SK-N-SH (cell line): ENCODE data around the gene TCF25. TPM values are rescaled to one million over a fixed set of nuclear protein-coding genes. Genes with fewer than 3 reads are reported as not detected.

Experiments
- CTCF ChIA-PET: fragments of 300-600, 350-600 bp; formaldehyde crosslinking; extraction: SDS; loops from one replicate; lab custom pipeline; 2021; lab: Yijun Ruan, JAX
- POLR2A ChIA-PET: fragments of 350-600 bp; sonication (Branson Sonifier 250); formaldehyde crosslinking; extraction: SDS; loops from one replicate; lab custom pipeline; 2020; ENCODE audit warnings: antibody characterized with exemption, inconsistent platforms; lab: Yijun Ruan, JAX
- DNase-seq: peaks from one replicate; pipeline ENCODE4 v3.0.0; 2012
- H2AFZ ChIP-seq: fragments of 200-600 bp; sonication (generic); 2 replicates; pipeline ENCODE4 v1.8.1; 2016; ENCODE audit warnings: antibody characterized with exemption, mild to moderate bottlenecking, low read depth
- H3F3A ChIP-seq: fragments of 200-600 bp; sonication (generic); replicated peaks from 2 replicates; pipeline ENCODE3; 2016; ENCODE audit warnings: antibody characterized with exemption, mild to moderate bottlenecking; ENCODE audit not compliant: insufficient read depth
- H3K27ac ChIP-seq, 2 experiments: fragments of 200-500 bp in 1 of 2; fragments of 200-600 bp in 1 of 2; sonication (Bioruptor generic) in 1 of 2; sonication (generic), shearing (Covaris generic) in 1 of 2; 2 replicates each; pipeline versions ENCODE4 v1.5.1 to v1.6.1; 2014 to 2016; ENCODE audit warnings: low read depth in 2 of 2, inconsistent platforms in 1 of 2, low read length in 1 of 2, mild to moderate bottlenecking in 1 of 2, mixed read lengths in 1 of 2
- H3K27me3 ChIP-seq: fragments of 200-600 bp; sonication (generic), shearing (Covaris generic); 2 replicates; pipeline ENCODE4 v1.6.1; 2016; ENCODE audit warnings: mixed run types; ENCODE audit not compliant: insufficient read depth
- H3K36me3 ChIP-seq, 2 experiments: fragments of 200-500 bp in 1 of 2; fragments of 200-600 bp in 1 of 2; sonication (Bioruptor generic) in 1 of 2; sonication (generic) in 1 of 2; replicated peaks in 1 of 2; 2 replicates each; pipeline versions ENCODE3 to v1.5.1; 2014 to 2016; ENCODE audit warnings: low read length in 1 of 2, mild to moderate bottlenecking in 1 of 2; ENCODE audit not compliant: insufficient read depth in 2 of 2, control insufficient read depth in 1 of 2
- H3K4me1 ChIP-seq, 2 experiments: fragments of 200-500 bp in 1 of 2; fragments of 200-600 bp in 1 of 2; sonication (Bioruptor generic) in 1 of 2; sonication (generic), shearing (Covaris generic) in 1 of 2; 2 replicates each; pipeline versions ENCODE4 v1.5.1 to v1.6.1; 2014 to 2016; ENCODE audit warnings: low read depth in 1 of 2, low read length in 1 of 2, mixed run types in 1 of 2; ENCODE audit not compliant: insufficient read depth in 2 of 2, control insufficient read depth in 1 of 2
- H3K4me2 ChIP-seq: fragments of 200-600 bp; sonication (generic), shearing (Covaris generic); 2 replicates; pipeline ENCODE4 v1.6.1; 2017; ENCODE audit warnings: mixed run types
- H3K4me3 ChIP-seq, 2 experiments: fragments of 200-500 bp in 1 of 2; fragments of 200-600 bp in 1 of 2; sonication (Bioruptor generic) in 1 of 2; sonication (generic), shearing (Covaris generic) in 1 of 2; 2 replicates each; pipeline versions ENCODE4 v1.5.1 to v1.8.1; 2014 to 2016; ENCODE audit warnings: low read depth in 2 of 2, inconsistent platforms in 1 of 2, low read length in 1 of 2, mild to moderate bottlenecking in 1 of 2, mixed read lengths in 1 of 2, moderate library complexity in 1 of 2
- H3K79me2 ChIP-seq: fragments of 200-600 bp; sonication (generic); 2 replicates; pipeline ENCODE4 v1.8.1; 2017; ENCODE audit warnings: mild to moderate bottlenecking; ENCODE audit not compliant: insufficient read depth
- H3K9ac ChIP-seq: fragments of 200-600 bp; sonication (generic); 2 replicates; pipeline ENCODE4 v1.6.1; 2017; ENCODE audit warnings: mixed run types
- H3K9me2 ChIP-seq: fragments of 200-600 bp; sonication (generic); 2 replicates; pipeline ENCODE4 v1.6.1; 2017; ENCODE audit warnings: mixed run types
- H3K9me3 ChIP-seq: fragments of 200-600 bp; sonication (generic); 2 replicates; pipeline ENCODE4 v1.6.1; 2017; ENCODE audit warnings: mixed run types, mild to moderate bottlenecking, moderate library complexity
- H4K20me1 ChIP-seq: fragments of 200-600 bp; sonication (generic); 2 replicates; pipeline ENCODE4 v1.6.1; 2017; ENCODE audit warnings: mild to moderate bottlenecking, mixed run types; ENCODE audit not compliant: insufficient read depth
- CHD2 ChIP-seq: fragments of 150-350 bp; IDR thresholded peaks from 2 replicates; pipeline ENCODE4 v1.6.1; 2018; ENCODE audit warnings: low read length; ENCODE audit not compliant: partially characterized antibody
- CTCF ChIP-seq: fragments of 200-600 bp; sonication (generic); IDR thresholded peaks from 2 replicates; pipeline ENCODE4 v1.6.1; 2017; ENCODE audit warnings: antibody characterized with exemption, mild to moderate bottlenecking, moderate library complexity
- EP300 ChIP-seq, 2 experiments: IDR thresholded peaks; 2 replicates each; pipeline versions ENCODE4 v1.4.0 to v1.6.1; 2012; ENCODE audit warnings: borderline replicate concordance in 1 of 2, low read depth in 1 of 2, low read length in 1 of 2
- FOXJ3 ChIP-seq: sonication (generic); formaldehyde crosslinking; IDR thresholded peaks from 2 replicates; pipeline ENCODE4 v1.5.1; 2020; ENCODE audit warnings: mild to moderate bottlenecking, missing genetic modification reagents
- MAX ChIP-seq: IDR thresholded peaks from 2 replicates; pipeline ENCODE4 v1.4.0; 2012; ENCODE audit warnings: low read depth
- MEF2A ChIP-seq: IDR thresholded peaks from 2 replicates; pipeline ENCODE4 v1.4.0; 2012; ENCODE audit warnings: low read depth, borderline replicate concordance
- NRF1 ChIP-seq: IDR thresholded peaks from 2 replicates; pipeline ENCODE4 v1.6.1; 2012; ENCODE audit warnings: low read depth, mild to moderate bottlenecking, low read length
- REST ChIP-seq: IDR thresholded peaks from 2 replicates; pipeline ENCODE4 v1.6.1; 2012; ENCODE audit warnings: mild to moderate bottlenecking, low read depth, low read length, moderate library complexity
- RXRA ChIP-seq: IDR thresholded peaks from 2 replicates; pipeline ENCODE4 v1.4.0; 2012; ENCODE audit warnings: low read depth, mild to moderate bottlenecking, borderline replicate concordance
- TCF12 ChIP-seq: IDR thresholded peaks from 2 replicates; pipeline ENCODE4 v1.4.0; 2012
- USF2 ChIP-seq: fragments of 150-350 bp; IDR thresholded peaks from 2 replicates; pipeline ENCODE4 v1.6.1; 2017; ENCODE audit warnings: antibody characterized with exemption, low read length, low read depth, borderline replicate concordance
- WGBS: methylation state at CpG from one replicate; pipeline ENCODE4 v1.1.6; 2017; ENCODE audit warnings: low lambda C conversion rate; 5-methylcytosine and 5-hydroxymethylcytosine counted together
- polyA plus RNA-seq, 3 experiments: library from polyadenylated mRNA; depleted of rRNA; stranded (reverse); fragments of >200 nt; gene quantifications; 2 replicates each; pipeline ENCODE4 v1.2.3, GENCODE V29; 2012
- TF ChIP-seq, protein P1 (sequence below): fragments of 150-350 bp; IDR thresholded peaks from 2 replicates; pipeline ENCODE4 v1.6.1; 2016; ENCODE audit warnings: mild to moderate bottlenecking, low read depth, low read length
- TF ChIP-seq, protein P2 (sequence below): IDR thresholded peaks from 2 replicates; pipeline ENCODE4; 2012

The TCF25 gene
- polyA plus RNA-seq, 1 of the 3 experiments (the other 2 are of a cell fraction) = 208 TPM

DNA sequence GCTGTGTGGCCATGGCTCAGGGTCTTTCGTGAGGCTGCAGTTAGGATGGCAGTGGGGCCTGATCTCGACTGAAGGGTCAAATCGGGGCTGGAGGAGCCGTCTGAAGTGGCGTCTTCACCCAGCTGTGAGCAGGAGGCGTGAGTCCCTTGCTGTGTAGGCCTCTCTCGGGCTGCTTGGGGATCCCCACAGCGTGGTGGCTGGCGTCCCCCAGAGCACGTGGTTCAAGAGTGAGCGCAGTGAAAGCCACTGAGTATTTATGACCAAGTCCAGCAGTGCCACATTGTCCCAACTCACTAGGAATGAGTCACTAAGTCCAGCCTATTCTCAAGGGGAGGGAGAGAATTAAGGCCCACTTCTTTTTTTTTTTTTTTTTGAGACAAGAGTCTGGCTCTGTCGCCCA, 11.7 kb upstream of the TCF25 start (continued):
- TF ChIP-seq MAX (no peak), NRF1 (no peak)
- TF ChIP-seq, protein P1, sequence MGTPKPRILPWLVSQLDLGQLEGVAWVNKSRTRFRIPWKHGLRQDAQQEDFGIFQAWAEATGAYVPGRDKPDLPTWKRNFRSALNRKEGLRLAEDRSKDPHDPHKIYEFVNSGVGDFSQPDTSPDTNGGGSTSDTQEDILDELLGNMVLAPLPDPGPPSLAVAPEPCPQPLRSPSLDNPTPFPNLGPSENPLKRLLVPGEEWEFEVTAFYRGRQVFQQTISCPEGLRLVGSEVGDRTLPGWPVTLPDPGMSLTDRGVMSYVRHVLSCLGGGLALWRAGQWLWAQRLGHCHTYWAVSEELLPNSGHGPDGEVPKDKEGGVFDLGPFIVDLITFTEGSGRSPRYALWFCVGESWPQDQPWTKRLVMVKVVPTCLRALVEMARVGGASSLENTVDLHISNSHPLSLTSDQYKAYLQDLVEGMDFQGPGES = no peak
- TF ChIP-seq, protein P2, sequence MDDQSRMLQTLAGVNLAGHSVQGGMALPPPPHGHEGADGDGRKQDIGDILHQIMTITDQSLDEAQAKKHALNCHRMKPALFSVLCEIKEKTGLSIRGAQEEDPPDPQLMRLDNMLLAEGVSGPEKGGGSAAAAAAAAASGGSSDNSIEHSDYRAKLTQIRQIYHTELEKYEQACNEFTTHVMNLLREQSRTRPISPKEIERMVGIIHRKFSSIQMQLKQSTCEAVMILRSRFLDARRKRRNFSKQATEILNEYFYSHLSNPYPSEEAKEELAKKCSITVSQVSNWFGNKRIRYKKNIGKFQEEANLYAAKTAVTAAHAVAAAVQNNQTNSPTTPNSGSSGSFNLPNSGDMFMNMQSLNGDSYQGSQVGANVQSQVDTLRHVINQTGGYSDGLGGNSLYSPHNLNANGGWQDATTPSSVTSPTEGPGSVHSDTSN = no peak

DNA sequence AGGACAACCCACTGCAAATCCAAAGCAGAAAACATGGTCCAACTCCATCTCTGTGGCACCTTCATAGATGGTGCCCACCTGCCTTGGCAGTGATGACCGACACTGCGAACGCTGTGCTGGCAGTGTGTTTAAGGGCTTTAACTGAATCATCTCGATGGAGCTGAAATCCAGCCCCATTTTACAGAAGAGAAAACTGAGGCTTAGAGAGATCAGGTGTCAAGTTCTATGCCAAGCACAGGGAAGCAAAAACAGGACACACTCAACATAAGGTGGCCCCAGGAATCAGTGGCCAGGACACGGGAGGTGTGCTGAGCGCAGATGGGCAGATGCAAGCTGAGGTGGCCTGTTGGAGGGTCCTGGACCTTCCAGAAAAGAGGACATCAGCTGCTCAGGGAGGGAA, 10.7 kb upstream of the TCF25 start:
- 96% methylated on average over 3 of the region's 6 CpGs for WGBS
- Histone ChIP-seq H3K27me3 (no peaks in the 10 kb centered on the region), H3K4me3 (no peak overlapping the region), H3K9me2 (no peaks in the 10 kb centered on the region), H3K36me3 (peaks cover 10 to 13% of the 10 kb centered on the region in 2 experiments), H3K9me3 (0 out of 2 replicates have a peak, but pooled peaks cover 3% of the 10 kb centered on the region), H3F3A (no peaks in the 10 kb centered on the region), H2AFZ (no peak overlapping the region), H3K27ac (no peak overlapping the region), H3K79me2 (no peaks in the 10 kb centered on the region), H3K9ac (no peak overlapping the region), H3K4me2 (no peak overlapping the region), H3K4me1 (no peaks in the 10 kb centered on the region), H4K20me1 (no peaks in the 10 kb centered on the region)
- ChIA-PET POLR2A (interaction anchor here (1.0 kb wide), 1 partner anchor 60 kb away, joined by 3 read pairs; no protein-coding TSS in a partner anchor), CTCF (interaction anchor here (1.5 to 7.6 kb wide), 3 partner anchors 9 to 157 kb away, joined by 6 to 162 read pairs (median 45); partner anchors contain the start of gene TCF25)
- TF ChIP-seq REST (no peak), FOXJ3 (CRISPR knock-in tag) (no peak), MEF2A (no peak), CHD2 (no peak), CTCF (no peak), MAX (no peak), EP300 (IDR thresholded peaks at IDR 0.05; ENCODE audit: borderline replicate concordance in 1 of 2, low read depth in 1 of 2, low read length in 1 of 2) (no peak), TCF12 (no peak), USF2 (no peak), RXRA (no peak)
- no peak for DNase-seq
